ENCODE results near the gene EPS8L1.
"Not testable (repeated sequence)": the region's sequence is repeated elsewhere in the genome, so short reads cannot be mapped to it uniquely, and the experiment has no call there.

EPS8L1 gene

GRCh38 chr19:55050749-55051532, 24.7 kb upstream of the EPS8L1 start:
- Histone ChIP-seq H3K27ac (ENCODE audit: low read depth, low read length) (no peak overlapping the region), H3K27me3 (ENCODE audit: insufficient read depth, low read length) (no peaks in the 10 kb centered on the region), H3K79me2 (ENCODE audit: control insufficient read depth, insufficient read depth, low read length, unreplicated experiment) (no peaks in the 10 kb centered on the region), H3K4me3 (ENCODE audit: low read depth, low read length) (no peak overlapping the region), H3K4me1 (ENCODE audit: control insufficient read depth, insufficient read depth, low read length, unreplicated experiment) (no peaks in the 10 kb centered on the region), H2AFZ (ENCODE audit: low read length, unreplicated experiment) (no peak overlapping the region), H3K36me3 (ENCODE audit: insufficient read depth, low read length) (no peaks in the 10 kb centered on the region)

- Histone ChIP-seq H3K27ac (ENCODE audit: low read depth, low read length) (no peak overlapping the region), H3K27me3 (ENCODE audit: insufficient read depth, low read length) (no peaks in the 10 kb centered on the region), H3K36me3 (ENCODE audit: insufficient read depth, low read length) (no peaks in the 10 kb centered on the region)
These were observed 21.9 kb upstream of the EPS8L1 start for GRCh38 chr19:55053735-55054134.

GRCh38 chr19:55056827-55057226, 18.8 kb upstream of the EPS8L1 start:
- no peak overlapping the region for H3K4me3 ChIP-seq (ENCODE audit: low read depth, low read length)
- no peaks in the 10 kb centered on the region for H3K27me3 ChIP-seq (ENCODE audit: insufficient read depth, low read length)
- no peaks in the 10 kb centered on the region for H3K36me3 ChIP-seq (ENCODE audit: insufficient read depth, low read length)
- H2AFZ ChIP-seq (ENCODE audit: low read length, unreplicated experiment): no peak overlapping the region
- no peaks in the 10 kb centered on the region for H3K4me1 ChIP-seq (ENCODE audit: control insufficient read depth, insufficient read depth, low read length, unreplicated experiment)
- no peaks in the 10 kb centered on the region for H3K79me2 ChIP-seq (ENCODE audit: control insufficient read depth, insufficient read depth, low read length, unreplicated experiment)
- no peak overlapping the region for H3K27ac ChIP-seq (ENCODE audit: low read depth, low read length)

More at GRCh38 chr19:55053735-55054134, 21.9 kb upstream of the EPS8L1 start:
- Histone ChIP-seq H3K79me2 (ENCODE audit: control insufficient read depth, insufficient read depth, low read length, unreplicated experiment) (no peaks in the 10 kb centered on the region), H3K4me1 (ENCODE audit: control insufficient read depth, insufficient read depth, low read length, unreplicated experiment) (no peaks in the 10 kb centered on the region), H2AFZ (ENCODE audit: low read length, unreplicated experiment) (no peak overlapping the region), H3K4me3 (ENCODE audit: low read depth, low read length) (no peak overlapping the region)

- Histone ChIP-seq H3K79me2 (ENCODE audit: control insufficient read depth, insufficient read depth, low read length, unreplicated experiment) (no peaks in the 10 kb centered on the region), H3K4me1 (ENCODE audit: control insufficient read depth, insufficient read depth, low read length, unreplicated experiment) (no peaks in the 10 kb centered on the region), H3K36me3 (ENCODE audit: insufficient read depth, low read length) (no peaks in the 10 kb centered on the region), H2AFZ (ENCODE audit: low read length, unreplicated experiment) (no peak overlapping the region), H3K27me3 (ENCODE audit: insufficient read depth, low read length) (no peaks in the 10 kb centered on the region), H3K27ac (ENCODE audit: low read depth, low read length) (no peak overlapping the region), H3K4me3 (ENCODE audit: low read depth, low read length) (no peak overlapping the region)
These were observed 16.7 kb upstream of the EPS8L1 start for GRCh38 chr19:55058781-55059610.

- not testable (repeated sequence) for H3K4me3 ChIP-seq (ENCODE audit: low read depth, low read length); H3K4me1 ChIP-seq (ENCODE audit: control insufficient read depth, insufficient read depth, low read length, unreplicated experiment); H3K27ac ChIP-seq (ENCODE audit: low read depth, low read length); H2AFZ ChIP-seq (ENCODE audit: low read length, unreplicated experiment); H3K27me3 ChIP-seq (ENCODE audit: insufficient read depth, low read length); H3K36me3 ChIP-seq (ENCODE audit: insufficient read depth, low read length); H3K79me2 ChIP-seq (ENCODE audit: control insufficient read depth, insufficient read depth, low read length, unreplicated experiment)
These were observed 15.4 kb upstream of the EPS8L1 start for GRCh38 chr19:55060287-55060686.

- Histone ChIP-seq H3K36me3 (ENCODE audit: insufficient read depth, low read length) (no peaks in the 10 kb centered on the region), H2AFZ (ENCODE audit: low read length, unreplicated experiment) (no peak within 1 kb of the TSS), H3K27ac (ENCODE audit: low read depth, low read length) (no peak within 1 kb of the TSS), H3K27me3 (ENCODE audit: insufficient read depth, low read length) (peaks cover 23% of the 10 kb centered on the region), H3K4me3 (ENCODE audit: low read depth, low read length) (peak within 1 kb of the TSS; percentile 85), H3K79me2 (ENCODE audit: control insufficient read depth, insufficient read depth, low read length, unreplicated experiment) (no peaks in the 10 kb centered on the region), H3K4me1 (ENCODE audit: control insufficient read depth, insufficient read depth, low read length, unreplicated experiment) (no peaks in the 10 kb centered on the region)
These were observed 12.8 kb upstream of the EPS8L1 start, which contains the start of gene RDH13 for GRCh38 chr19:55062735-55063491. Gene RDH13, minus strand, starts transcription at chr19:55063148. Its CDS starts 116 bp downstream, at chr19:55063032.

GRCh38 chr19:55063492-55063843, 12.2 kb upstream of the EPS8L1 start:
- Histone ChIP-seq H3K27me3 (ENCODE audit: insufficient read depth, low read length) (peaks cover 26% of the 10 kb centered on the region), H3K4me1 (ENCODE audit: control insufficient read depth, insufficient read depth, low read length, unreplicated experiment) (no peaks in the 10 kb centered on the region), H3K4me3 (ENCODE audit: low read depth, low read length) (peak overlapping the region; percentile 62), H3K79me2 (ENCODE audit: control insufficient read depth, insufficient read depth, low read length, unreplicated experiment) (no peaks in the 10 kb centered on the region), H2AFZ (ENCODE audit: low read length, unreplicated experiment) (no peak overlapping the region), H3K36me3 (ENCODE audit: insufficient read depth, low read length) (no peaks in the 10 kb centered on the region), H3K27ac (ENCODE audit: low read depth, low read length) (no peak overlapping the region)

- not testable (repeated sequence) for H3K27ac ChIP-seq (ENCODE audit: low read depth, low read length); H2AFZ ChIP-seq (ENCODE audit: low read length, unreplicated experiment); H3K79me2 ChIP-seq (ENCODE audit: control insufficient read depth, insufficient read depth, low read length, unreplicated experiment); H3K4me3 ChIP-seq (ENCODE audit: low read depth, low read length); H3K4me1 ChIP-seq (ENCODE audit: control insufficient read depth, insufficient read depth, low read length, unreplicated experiment); H3K36me3 ChIP-seq (ENCODE audit: insufficient read depth, low read length)
- peaks cover 37% of the 10 kb centered on the region for H3K27me3 ChIP-seq (ENCODE audit: insufficient read depth, low read length)
These were observed 10.2 kb upstream of the EPS8L1 start for GRCh38 chr19:55065516-55065915.

GRCh38 chr19:55066107-55066709, 9.5 kb upstream of the EPS8L1 start:
- Histone ChIP-seq H3K36me3 (ENCODE audit: insufficient read depth, low read length) (no peaks in the 10 kb centered on the region), H3K4me3 (ENCODE audit: low read depth, low read length) (no peak overlapping the region), H3K27me3 (ENCODE audit: insufficient read depth, low read length) (peaks cover 37% of the 10 kb centered on the region), H2AFZ (ENCODE audit: low read length, unreplicated experiment) (no peak overlapping the region), H3K79me2 (ENCODE audit: control insufficient read depth, insufficient read depth, low read length, unreplicated experiment) (no peaks in the 10 kb centered on the region), H3K27ac (ENCODE audit: low read depth, low read length) (no peak overlapping the region), H3K4me1 (ENCODE audit: control insufficient read depth, insufficient read depth, low read length, unreplicated experiment) (peaks cover 8% of the 10 kb centered on the region)

- Histone ChIP-seq H3K4me1 (ENCODE audit: control insufficient read depth, insufficient read depth, low read length, unreplicated experiment) (peaks cover 12% of the 10 kb centered on the region), H3K4me3 (ENCODE audit: low read depth, low read length) (no peak overlapping the region), H2AFZ (ENCODE audit: low read length, unreplicated experiment) (no peak overlapping the region), H3K79me2 (ENCODE audit: control insufficient read depth, insufficient read depth, low read length, unreplicated experiment) (no peaks in the 10 kb centered on the region), H3K27ac (ENCODE audit: low read depth, low read length) (no peak overlapping the region), H3K36me3 (ENCODE audit: insufficient read depth, low read length) (no peaks in the 10 kb centered on the region), H3K27me3 (ENCODE audit: insufficient read depth, low read length) (peaks cover 37% of the 10 kb centered on the region)
These were observed 7.8 kb upstream of the EPS8L1 start for GRCh38 chr19:55067869-55068268.
